GM18505 (cell line): ENCODE data around the gene PLCB4.

ENCODE experiments used
- ATAC-seq: cut with Tn5 transposase; IDR thresholded peaks from one replicate; pipeline ENCODE4 v1.9.1; 2021; ENCODE audit not compliant: unreplicated experiment
- POLR2A ChIP-seq: IDR thresholded peaks from 4 replicates; pipeline ENCODE4 v1.6.1; 2011; ENCODE audit warnings: borderline replicate concordance; ENCODE audit not compliant: insufficient read depth, insufficient read length; ENCODE audit errors: extremely low read depth

PLCB4 gene

DNA sequence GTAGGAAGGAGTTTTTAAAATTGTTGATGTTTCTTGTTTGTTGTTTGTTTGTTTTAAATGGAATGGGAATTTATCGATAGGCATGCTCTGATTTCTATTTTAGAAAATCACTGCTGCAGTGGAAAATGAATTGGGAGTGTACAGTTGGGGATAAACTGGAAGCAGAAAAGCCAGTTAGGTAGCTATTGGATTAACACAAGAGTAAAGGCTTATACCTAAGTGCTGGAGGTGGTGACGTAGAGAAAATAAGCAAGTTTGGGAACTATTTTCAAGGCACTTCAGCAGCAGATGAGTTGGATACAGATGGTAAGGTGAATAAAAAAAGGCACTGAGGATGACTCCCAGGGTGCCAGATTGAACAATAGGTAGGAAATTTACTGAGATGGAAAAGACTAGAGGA, 164.9 kb downstream of the PLCB4 start:
- TF ChIP-seq POLR2A = no peak
- ATAC-seq = no peak

- ATAC-seq = no peak
- no peak for TF ChIP-seq POLR2A
These were observed 166.6 kb downstream of the PLCB4 start for GRCh38 chr20:9235518-9235917.

- ATAC-seq = no peak
- TF ChIP-seq POLR2A = no peak
These were observed 167.6 kb downstream of the PLCB4 start for GRCh38 chr20:9236458-9236857.

- ATAC-seq = no peak
- no peak for TF ChIP-seq POLR2A
These were observed 172.4 kb downstream of the PLCB4 start for GRCh38 chr20:9241232-9241692.

DNA sequence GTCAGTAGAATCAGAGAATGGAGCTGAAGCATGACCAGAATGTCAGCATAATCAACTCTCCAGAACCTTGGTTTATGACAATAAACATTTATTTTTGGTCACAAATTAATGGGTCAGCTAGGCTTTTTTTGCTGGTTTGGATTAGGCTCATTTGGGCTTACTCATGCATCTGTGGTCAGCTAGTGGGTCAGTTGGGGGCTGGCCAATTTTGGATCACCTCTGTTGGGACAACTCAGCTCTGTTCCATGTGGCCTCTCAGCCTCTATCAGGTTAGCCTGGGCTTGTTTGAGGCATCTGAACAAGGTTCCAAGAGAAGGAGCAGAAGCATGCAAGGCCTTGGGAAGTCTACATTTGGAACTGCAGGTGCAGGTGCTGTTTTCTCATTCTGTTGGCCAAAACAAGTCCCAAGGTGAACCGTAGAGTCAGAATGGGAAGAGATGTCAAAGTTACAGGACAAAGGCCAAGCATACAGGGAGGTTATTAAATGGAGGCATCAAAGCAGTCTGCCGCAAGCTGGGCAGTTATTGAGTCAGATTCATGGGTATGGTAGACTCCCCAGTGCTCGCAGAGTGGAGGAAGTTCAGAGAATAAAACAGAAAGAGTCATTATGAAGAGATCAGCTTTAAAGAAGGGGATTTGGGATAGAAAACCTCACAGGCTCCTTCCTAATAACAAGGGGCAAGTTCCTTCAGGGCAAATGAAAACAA, 173.0 kb downstream of the PLCB4 start:
- ATAC-seq = no peak
- no peak for TF ChIP-seq POLR2A

DNA sequence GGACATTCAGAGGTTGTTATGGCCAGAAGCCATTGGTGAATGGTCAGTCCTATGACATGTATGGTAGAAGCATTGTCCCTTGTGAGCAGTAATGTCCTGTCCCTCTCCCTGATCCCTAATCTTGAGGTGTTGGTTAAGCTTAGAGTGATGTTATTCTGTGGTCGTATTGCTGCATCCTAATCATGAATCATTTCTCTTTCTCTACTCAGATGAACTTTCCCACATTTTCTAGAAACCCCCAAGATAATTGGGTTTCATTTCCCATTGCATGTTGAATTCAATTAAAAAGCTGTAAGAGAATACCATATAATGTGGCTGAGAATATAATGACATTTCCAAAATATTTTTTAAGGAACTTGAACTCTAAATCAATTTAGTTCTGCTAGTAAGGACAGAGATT, 175.1 kb downstream of the PLCB4 start:
- TF ChIP-seq POLR2A = no peak

GRCh38 chr20:9244811-9245210, 175.9 kb downstream of the PLCB4 start:
- no peak for TF ChIP-seq POLR2A
- no peak for ATAC-seq

More for the DNA sequence above, 175.1 kb downstream of the PLCB4 start:
- ATAC-seq = no peak

DNA sequence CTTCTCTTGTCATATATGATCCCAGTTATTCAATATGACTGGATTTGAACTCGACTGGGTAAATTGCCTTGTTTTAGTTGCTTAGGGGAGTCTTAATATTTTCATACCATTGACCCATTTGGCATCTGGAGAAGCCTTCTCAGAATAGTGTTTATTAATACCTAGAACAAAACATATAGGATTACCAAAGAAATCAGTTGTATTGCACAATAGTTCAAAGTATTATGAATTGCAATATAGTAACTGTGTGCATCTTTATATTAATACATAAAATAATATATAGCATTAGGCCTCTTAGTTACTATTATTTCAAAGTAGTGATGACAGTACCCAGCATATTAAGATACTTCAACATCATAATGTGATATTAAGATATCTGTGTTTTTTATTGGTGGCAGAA, 177.8 kb downstream of the PLCB4 start:
- TF ChIP-seq POLR2A = no peak
- ATAC-seq = no peak

DNA sequence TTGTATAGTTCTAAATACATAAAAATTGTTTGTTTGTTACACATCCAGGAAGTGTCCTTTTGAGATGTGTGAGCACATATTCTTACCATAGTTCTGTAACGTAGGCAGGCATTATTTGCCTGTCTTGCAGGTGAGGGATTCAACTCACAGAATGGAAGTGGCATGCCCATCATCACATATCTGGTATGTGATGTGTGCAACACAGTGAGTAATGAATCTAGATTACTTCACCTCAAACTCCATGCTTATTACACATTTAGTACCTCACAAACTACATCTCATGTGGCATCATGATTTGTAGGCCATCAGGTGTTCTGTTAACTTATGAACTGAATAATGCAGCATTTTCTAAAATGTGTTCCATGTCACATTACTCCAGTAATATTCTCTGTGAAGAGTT, 181.6 kb downstream of the PLCB4 start:
- no peak for ATAC-seq
- no peak for TF ChIP-seq POLR2A

DNA sequence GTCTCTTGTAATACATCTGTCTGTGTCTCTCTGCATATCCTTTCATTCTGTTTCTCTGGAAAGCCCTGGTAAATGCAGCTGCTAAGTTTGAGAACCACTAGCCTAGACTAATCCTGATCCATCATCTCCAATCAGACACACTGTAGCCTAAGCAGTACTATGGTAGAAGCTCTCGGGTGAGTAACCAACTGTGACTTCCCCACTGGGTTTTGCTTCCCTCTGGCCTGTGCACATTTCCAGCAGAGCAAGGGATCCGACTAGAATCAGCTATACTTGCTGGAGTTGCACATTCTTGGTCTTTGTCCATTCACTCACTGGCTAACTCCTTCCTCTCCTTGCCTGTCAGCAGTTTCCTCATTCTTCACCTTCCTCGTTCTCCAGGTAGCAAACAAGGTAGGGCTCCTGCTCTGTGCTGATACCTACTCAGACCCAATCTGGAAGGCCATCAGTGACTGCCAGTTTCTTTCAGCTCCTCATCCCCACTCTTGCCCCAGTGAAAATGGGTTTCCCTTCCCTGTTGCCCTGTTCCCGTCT, 184.2 kb downstream of the PLCB4 start:
- no peak for TF ChIP-seq POLR2A
- ATAC-seq = no peak

- TF ChIP-seq POLR2A = no peak
- no peak for ATAC-seq
These were observed 186.3 kb downstream of the PLCB4 start for GRCh38 chr20:9255171-9255570.

GRCh38 chr20:9256393-9256792, 187.5 kb downstream of the PLCB4 start:
- no peak for TF ChIP-seq POLR2A
- no peak for ATAC-seq

DNA sequence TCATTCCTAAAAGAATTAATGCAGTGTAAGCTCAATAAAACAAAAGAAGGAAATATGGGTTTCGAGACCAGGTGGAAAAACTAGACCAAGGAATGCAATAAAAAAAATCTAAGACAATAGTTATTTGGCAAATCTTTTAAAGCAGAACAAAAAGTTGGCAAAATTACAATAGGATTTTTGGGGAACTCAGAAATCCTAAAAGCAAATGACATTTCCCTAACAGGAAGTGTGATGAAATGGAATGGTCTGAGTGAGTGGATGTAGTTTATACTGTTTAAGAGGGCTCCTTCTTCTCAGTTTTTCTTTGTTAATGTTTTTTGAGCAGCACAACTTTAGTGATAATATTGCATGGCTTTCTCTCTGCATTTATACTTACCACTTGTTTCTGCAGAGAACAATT, 190.0 kb downstream of the PLCB4 start:
- ATAC-seq = no peak

GRCh38 chr20:9260027-9260426, 191.1 kb downstream of the PLCB4 start:
- TF ChIP-seq POLR2A = no peak
- ATAC-seq = no peak

More for the DNA sequence above, 190.0 kb downstream of the PLCB4 start:
- no peak for TF ChIP-seq POLR2A
